K562 (cell line): Measurements from ENCODE around the gene ENTREP3. TPM values are rescaled to one million over a fixed set of nuclear protein-coding genes. Genes with fewer than 3 reads are reported as not detected.

ENCODE experiments used
- ARID4B ChIP-seq: sonication (generic); formaldehyde crosslinking; IDR thresholded peaks from 2 replicates; pipeline ENCODE4 v1.8.0; 2022; ENCODE audit warnings: mild to moderate bottlenecking, missing genetic modification reagents
- BRCA1 ChIP-seq, 2 experiments: fragments of 450-650 bp in 1 of 2; sonication (generic) in 1 of 2; formaldehyde crosslinking in 1 of 2; IDR thresholded peaks; 2 replicates each; pipeline versions ENCODE4 v1.5.0 to v1.6.1; 2017 to 2020; ENCODE audit warnings: mild to moderate bottlenecking in 1 of 2, missing genetic modification reagents in 1 of 2
- polyA plus RNA-seq, 8 experiments: library from polyadenylated mRNA; depleted of rRNA in 4 of 8; stranded (reverse) in 5 of 8; unstranded in 3 of 8; fragments of >200 nt; fragmentation: Nextera tagmentation in 2 of 8; fragmentation: Illumina TruSeq in 1 of 8; extraction: Ambion mirVana in 2 of 8; extraction: Trizol in 1 of 8; gene quantifications; 2 replicates each; pipeline versions ENCODE4 v1.2.1 to v1.2.3, GENCODE V29; 2011 to 2014; ENCODE audit warnings: inconsistent platforms in 1 of 8, missing spikeins in 1 of 8
- total RNA-seq, 7 experiments: library from RNA; depleted of rRNA in 6 of 7; stranded (reverse); fragments of >200 nt in 6 of 7; fragmentation: Illumina TruSeq in 2 of 7; extraction: Trizol in 2 of 7; gene quantifications; 2 replicates each; pipeline versions ENCODE4 v1.2.1 to v1.2.3, GENCODE V29; 2011 to 2021; ENCODE audit warnings: low replicate concordance in 1 of 7
- TF ChIP-seq, protein P1 (sequence below): fragments of 250-450 bp; sonication (Bioruptor Pico); IDR thresholded peaks from 2 replicates; pipeline ENCODE4 v1.9.0; 2021; ENCODE audit warnings: mild to moderate bottlenecking
- TF ChIP-seq, protein P2 (sequence below): fragments of 450-650 bp; IDR thresholded peaks from 2 replicates; pipeline ENCODE4 v1.6.1; 2016; ENCODE audit warnings: mild to moderate bottlenecking, moderate library complexity

The ENTREP3 gene
- total and polyA plus RNA-seq, 9 of the 15 experiments (the other 6 are each of a cell fraction or from before 2014, with no cell fraction given) = 1.9 to 41.8 (median 5.9) TPM

GRCh38 chr1:155277070-155277901 lies 22.0 kb upstream of the ENTREP3 start, which contains the start of gene HCN3 (continued):
- peak; percentile 89; the same call in 1 of the 2 replicates for TF ChIP-seq ARID4B
- no peak for TF ChIP-seq BRCA1 (IDR thresholded peaks at IDR 0.05)
- no peak for TF ChIP-seq BRCA1 (CRISPR knock-in tag; IDR thresholded peaks at IDR 0.05)
- TF ChIP-seq, protein P1, sequence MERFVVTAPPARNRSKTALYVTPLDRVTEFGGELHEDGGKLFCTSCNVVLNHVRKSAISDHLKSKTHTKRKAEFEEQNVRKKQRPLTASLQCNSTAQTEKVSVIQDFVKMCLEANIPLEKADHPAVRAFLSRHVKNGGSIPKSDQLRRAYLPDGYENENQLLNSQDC (CRISPR knock-in tag) = no peak
- TF ChIP-seq, protein P2, sequence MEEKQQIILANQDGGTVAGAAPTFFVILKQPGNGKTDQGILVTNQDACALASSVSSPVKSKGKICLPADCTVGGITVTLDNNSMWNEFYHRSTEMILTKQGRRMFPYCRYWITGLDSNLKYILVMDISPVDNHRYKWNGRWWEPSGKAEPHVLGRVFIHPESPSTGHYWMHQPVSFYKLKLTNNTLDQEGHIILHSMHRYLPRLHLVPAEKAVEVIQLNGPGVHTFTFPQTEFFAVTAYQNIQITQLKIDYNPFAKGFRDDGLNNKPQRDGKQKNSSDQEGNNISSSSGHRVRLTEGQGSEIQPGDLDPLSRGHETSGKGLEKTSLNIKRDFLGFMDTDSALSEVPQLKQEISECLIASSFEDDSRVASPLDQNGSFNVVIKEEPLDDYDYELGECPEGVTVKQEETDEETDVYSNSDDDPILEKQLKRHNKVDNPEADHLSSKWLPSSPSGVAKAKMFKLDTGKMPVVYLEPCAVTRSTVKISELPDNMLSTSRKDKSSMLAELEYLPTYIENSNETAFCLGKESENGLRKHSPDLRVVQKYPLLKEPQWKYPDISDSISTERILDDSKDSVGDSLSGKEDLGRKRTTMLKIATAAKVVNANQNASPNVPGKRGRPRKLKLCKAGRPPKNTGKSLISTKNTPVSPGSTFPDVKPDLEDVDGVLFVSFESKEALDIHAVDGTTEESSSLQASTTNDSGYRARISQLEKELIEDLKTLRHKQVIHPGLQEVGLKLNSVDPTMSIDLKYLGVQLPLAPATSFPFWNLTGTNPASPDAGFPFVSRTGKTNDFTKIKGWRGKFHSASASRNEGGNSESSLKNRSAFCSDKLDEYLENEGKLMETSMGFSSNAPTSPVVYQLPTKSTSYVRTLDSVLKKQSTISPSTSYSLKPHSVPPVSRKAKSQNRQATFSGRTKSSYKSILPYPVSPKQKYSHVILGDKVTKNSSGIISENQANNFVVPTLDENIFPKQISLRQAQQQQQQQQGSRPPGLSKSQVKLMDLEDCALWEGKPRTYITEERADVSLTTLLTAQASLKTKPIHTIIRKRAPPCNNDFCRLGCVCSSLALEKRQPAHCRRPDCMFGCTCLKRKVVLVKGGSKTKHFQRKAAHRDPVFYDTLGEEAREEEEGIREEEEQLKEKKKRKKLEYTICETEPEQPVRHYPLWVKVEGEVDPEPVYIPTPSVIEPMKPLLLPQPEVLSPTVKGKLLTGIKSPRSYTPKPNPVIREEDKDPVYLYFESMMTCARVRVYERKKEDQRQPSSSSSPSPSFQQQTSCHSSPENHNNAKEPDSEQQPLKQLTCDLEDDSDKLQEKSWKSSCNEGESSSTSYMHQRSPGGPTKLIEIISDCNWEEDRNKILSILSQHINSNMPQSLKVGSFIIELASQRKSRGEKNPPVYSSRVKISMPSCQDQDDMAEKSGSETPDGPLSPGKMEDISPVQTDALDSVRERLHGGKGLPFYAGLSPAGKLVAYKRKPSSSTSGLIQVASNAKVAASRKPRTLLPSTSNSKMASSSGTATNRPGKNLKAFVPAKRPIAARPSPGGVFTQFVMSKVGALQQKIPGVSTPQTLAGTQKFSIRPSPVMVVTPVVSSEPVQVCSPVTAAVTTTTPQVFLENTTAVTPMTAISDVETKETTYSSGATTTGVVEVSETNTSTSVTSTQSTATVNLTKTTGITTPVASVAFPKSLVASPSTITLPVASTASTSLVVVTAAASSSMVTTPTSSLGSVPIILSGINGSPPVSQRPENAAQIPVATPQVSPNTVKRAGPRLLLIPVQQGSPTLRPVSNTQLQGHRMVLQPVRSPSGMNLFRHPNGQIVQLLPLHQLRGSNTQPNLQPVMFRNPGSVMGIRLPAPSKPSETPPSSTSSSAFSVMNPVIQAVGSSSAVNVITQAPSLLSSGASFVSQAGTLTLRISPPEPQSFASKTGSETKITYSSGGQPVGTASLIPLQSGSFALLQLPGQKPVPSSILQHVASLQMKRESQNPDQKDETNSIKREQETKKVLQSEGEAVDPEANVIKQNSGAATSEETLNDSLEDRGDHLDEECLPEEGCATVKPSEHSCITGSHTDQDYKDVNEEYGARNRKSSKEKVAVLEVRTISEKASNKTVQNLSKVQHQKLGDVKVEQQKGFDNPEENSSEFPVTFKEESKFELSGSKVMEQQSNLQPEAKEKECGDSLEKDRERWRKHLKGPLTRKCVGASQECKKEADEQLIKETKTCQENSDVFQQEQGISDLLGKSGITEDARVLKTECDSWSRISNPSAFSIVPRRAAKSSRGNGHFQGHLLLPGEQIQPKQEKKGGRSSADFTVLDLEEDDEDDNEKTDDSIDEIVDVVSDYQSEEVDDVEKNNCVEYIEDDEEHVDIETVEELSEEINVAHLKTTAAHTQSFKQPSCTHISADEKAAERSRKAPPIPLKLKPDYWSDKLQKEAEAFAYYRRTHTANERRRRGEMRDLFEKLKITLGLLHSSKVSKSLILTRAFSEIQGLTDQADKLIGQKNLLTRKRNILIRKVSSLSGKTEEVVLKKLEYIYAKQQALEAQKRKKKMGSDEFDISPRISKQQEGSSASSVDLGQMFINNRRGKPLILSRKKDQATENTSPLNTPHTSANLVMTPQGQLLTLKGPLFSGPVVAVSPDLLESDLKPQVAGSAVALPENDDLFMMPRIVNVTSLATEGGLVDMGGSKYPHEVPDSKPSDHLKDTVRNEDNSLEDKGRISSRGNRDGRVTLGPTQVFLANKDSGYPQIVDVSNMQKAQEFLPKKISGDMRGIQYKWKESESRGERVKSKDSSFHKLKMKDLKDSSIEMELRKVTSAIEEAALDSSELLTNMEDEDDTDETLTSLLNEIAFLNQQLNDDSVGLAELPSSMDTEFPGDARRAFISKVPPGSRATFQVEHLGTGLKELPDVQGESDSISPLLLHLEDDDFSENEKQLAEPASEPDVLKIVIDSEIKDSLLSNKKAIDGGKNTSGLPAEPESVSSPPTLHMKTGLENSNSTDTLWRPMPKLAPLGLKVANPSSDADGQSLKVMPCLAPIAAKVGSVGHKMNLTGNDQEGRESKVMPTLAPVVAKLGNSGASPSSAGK = peak; percentile 77
